Hepatocyte (in vitro differentiated cells): ENCODE data around the gene BCAS1.

Source experiments
- CTCF ChIP-seq: fragments of 200-600 bp; sonication (generic); IDR thresholded peaks from 2 replicates; pipeline ENCODE4 v1.5.1; 2016; ENCODE audit warnings: antibody characterized with exemption, mild to moderate bottlenecking; ENCODE audit not compliant: poor library complexity
- EZH2 ChIP-seq: fragments of 200-600 bp; sonication (generic); IDR thresholded peaks from 2 replicates; pipeline ENCODE4 v1.6.1; 2016; ENCODE audit warnings: antibody characterized with exemption, mild to moderate bottlenecking, borderline replicate concordance
- EZH2phosphoT487 ChIP-seq: fragments of 200-600 bp; sonication (generic); IDR thresholded peaks from one replicate; pipeline ENCODE4 v1.6.1; 2018; ENCODE audit warnings: antibody characterized with exemption, mild to moderate bottlenecking, low read depth, moderate library complexity; ENCODE audit not compliant: unreplicated experiment, severe bottlenecking

DNA sequence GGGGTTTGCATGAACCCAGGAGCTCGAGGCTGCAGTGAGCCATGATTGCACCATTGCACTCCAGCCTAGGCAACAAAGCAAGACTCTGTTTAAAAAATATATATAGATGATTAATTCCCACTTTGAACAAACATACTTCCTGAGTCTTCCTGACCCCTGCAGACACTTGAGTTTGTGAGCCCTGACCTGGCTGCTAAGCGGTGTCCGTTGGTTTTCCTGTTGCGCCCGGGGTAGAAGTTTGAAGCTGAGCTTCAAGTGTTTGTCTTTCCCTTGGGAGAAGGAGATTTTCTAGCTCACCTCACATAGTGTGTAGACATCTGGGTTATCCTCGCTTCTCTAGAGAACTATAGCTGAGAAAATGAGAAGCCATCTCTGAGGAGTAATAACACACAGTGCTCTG, 11.7 kb upstream of the BCAS1 start:
- no peak for TF ChIP-seq CTCF
- TF ChIP-seq EZH2: no peak
- TF ChIP-seq EZH2phosphoT487: no peak
